ENCODE results near the gene WDR54. TPM values are rescaled to one million over a fixed set of nuclear protein-coding genes. Genes with fewer than 3 reads are reported as not detected.

The WDR54 gene, protein sequence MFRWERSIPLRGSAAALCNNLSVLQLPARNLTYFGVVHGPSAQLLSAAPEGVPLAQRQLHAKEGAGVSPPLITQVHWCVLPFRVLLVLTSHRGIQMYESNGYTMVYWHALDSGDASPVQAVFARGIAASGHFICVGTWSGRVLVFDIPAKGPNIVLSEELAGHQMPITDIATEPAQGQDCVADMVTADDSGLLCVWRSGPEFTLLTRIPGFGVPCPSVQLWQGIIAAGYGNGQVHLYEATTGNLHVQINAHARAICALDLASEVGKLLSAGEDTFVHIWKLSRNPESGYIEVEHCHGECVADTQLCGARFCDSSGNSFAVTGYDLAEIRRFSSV
- polyA plus RNA-seq (2013, experiment 1 of 2; ENCODE audit: insufficient read length) = 38.1 TPM
- polyA plus RNA-seq (2013, experiment 2 of 2; ENCODE audit: insufficient read length) = 19.7 TPM

- DNase-seq = peak; percentile 87
Measured at GRCh38 chr2:74421221-74421870, at the start of gene WDR54, which contains the start of gene C2orf81. TSS of gene WDR54 (plus strand) at chr2:74421730. CDS start at chr2:74422154, 424 bp downstream. TSS of gene C2orf81 (minus strand) at chr2:74421619. CDS start at chr2:74421560, 59 bp downstream.

DNA sequence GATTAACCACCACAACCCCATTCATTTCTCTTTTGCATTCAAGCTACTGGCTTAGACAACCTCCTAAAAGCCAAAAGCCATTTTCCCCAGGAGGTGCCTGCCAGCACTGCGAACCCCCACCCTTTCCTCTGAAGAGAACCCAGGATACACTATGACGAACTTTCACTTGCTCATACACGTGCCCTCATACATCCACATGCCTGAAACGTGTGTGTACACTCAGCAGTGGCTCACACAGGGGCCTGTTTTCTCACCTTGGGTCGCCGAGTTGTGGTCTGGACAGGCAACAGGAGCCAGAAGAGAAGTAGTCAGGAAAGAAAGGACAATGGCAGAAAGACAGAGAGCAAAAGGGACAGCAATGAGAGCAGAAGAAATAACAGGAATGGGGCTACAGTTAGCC is 48.9 kb upstream of the WDR54 start:
- no peak for DNase-seq

DNA sequence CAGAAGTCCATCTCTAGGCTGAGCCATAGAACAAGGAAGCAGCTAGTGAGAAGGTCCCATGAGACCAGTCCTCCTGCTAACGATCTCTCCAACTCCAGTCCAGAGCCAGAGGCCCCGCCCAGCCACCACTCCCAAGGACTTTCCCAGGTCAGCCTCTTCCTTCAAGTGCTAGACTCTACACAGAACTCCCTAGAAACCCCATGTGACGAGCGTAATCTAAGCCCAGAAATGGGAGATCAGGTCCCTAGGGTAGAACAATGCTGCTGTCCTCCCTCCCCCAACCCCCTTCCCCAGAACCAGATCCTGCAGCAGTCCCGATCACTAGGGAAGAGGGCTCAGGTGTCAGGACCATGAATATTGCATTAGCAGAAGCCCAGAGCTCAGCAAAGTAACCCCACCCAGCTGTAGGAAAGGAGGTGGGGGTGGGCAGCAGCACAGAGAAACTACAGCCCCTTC is 48.3 kb upstream of the WDR54 start:
- DNase-seq = peak; percentile 41

GRCh38 chr2:74373985-74374384 is 47.5 kb upstream of the WDR54 start:
- no peak for DNase-seq

GRCh38 chr2:74374509-74375205 is 46.9 kb upstream of the WDR54 start:
- peak; percentile 62 for DNase-seq

GRCh38 chr2:74375838-74376237 is 45.7 kb upstream of the WDR54 start:
- DNase-seq = no peak

DNA sequence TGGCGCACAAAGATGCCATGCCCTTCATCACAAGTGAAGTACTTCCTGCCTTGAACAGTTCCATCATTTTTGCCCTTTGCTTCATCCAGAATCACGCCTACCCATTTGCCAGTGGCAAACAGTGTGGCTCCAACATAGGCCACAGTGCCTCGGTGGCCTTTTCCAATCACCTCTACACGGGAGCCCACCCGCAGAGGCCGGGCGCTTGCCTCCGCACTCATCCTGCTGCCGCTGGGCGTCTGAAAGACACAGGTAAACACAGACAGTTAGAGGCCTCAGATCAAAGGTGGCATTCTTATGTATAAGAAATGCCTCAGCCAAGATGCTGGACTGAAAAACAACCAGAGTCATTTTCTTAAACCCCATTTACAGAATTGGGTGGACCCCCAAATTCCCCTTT is 43.5 kb upstream of the WDR54 start:
- no peak for DNase-seq

- DNase-seq = peak; percentile 72
Measured at GRCh38 chr2:74379851-74380789, 41.4 kb upstream of the WDR54 start, which contains the start of gene DCTN1. TSS of gene DCTN1 (minus strand) at chr2:74380311. CDS start at chr2:74380037, 274 bp downstream.

GRCh38 chr2:74381751-74382150 is 39.8 kb upstream of the WDR54 start:
- no peak for DNase-seq

DNA sequence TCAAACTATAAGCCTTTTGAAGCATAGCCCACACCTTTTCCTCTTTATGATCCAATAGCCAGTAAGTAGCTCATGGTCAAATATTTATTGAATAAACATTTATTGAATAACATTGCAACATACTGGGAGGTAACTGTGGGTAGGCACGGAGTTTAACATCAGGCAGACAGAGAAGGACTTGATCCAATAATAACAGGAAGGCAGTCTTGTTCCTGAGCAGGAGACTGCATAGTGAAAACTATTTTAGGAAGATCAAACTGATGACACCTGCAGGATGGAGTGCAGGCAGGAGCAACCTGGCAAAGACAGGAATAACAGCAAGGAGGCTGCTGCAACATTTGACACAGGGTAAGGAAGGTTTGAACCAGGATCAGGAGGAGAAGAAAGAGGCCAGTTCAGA is 38.3 kb upstream of the WDR54 start:
- DNase-seq = peak; percentile 66

- DNase-seq = peak; percentile 43
Measured at GRCh38 chr2:74384051-74384450, 37.5 kb upstream of the WDR54 start.

- DNase-seq = no peak
Measured at GRCh38 chr2:74385396-74385795, 36.1 kb upstream of the WDR54 start.

GRCh38 chr2:74387346-74387745 is 34.2 kb upstream of the WDR54 start:
- peak; percentile 38 for DNase-seq

DNA sequence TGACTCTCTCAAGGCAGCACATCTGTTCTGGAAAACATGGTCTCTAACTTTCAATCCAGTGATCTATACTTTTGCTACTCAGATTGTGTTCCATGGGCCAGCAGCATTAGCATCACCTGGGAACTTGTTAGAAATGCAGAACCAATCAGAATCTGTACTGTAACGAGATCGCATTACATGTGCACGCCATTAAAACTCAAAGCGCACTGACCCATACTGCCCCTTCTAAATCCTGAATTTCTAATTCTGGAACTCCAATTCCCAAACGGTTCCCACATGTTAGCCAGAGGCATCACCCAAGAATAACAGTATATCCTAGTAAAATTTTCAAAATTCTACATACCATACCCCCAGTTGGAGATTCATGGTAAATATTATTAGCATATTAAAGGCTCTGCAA is 30.9 kb upstream of the WDR54 start:
- DNase-seq = no peak

- peak; percentile 21 for DNase-seq
Measured at GRCh38 chr2:74391209-74391579, 30.3 kb upstream of the WDR54 start.

GRCh38 chr2:74391580-74392448 is 29.7 kb upstream of the WDR54 start:
- DNase-seq = peak; percentile 79

GRCh38 chr2:74392449-74392743 is 29.1 kb upstream of the WDR54 start:
- DNase-seq = no peak

- no peak for DNase-seq
Measured at GRCh38 chr2:74393525-74393924, 28.0 kb upstream of the WDR54 start.

- no peak for DNase-seq
Measured at GRCh38 chr2:74396149-74396548, 25.4 kb upstream of the WDR54 start.

GRCh38 chr2:74399785-74400184 is 21.7 kb upstream of the WDR54 start:
- peak; percentile 26 for DNase-seq

DNA sequence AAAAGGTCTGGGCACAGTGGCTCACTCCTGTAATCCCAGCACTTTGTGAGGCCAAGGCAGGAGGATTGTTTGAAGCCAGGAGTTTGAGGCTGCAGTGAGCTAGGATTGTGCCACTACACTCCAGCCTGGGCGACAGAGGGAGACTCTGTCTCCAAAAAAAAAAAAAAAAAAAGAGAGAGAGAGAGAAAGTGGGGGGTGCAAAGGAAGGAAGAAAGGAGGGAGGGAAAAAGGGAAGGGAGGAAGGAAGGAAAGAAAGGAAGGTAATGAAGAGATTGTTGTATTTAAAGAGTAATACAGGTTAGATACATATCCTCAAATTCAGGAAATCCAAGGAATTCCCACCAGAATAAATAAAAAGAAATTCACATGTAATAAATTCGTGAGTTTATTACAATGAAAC is 19.6 kb upstream of the WDR54 start:
- DNase-seq = no peak

Data from fibroblast of skin of back (primary cell).